ENCODE results near the gene CDK16.
A peak's percentile ranks its signal among the peaks of the same experiment; 100 is the strongest.

CDK16 gene

GRCh38 chrX:47218280-47218919 is at the start of gene CDK16:
CDK16 (plus strand) TSS chrX:47218681; CDS start chrX:47223558, 4,877 bp downstream.
- peak; percentile 82 for DNase-seq

DNA sequence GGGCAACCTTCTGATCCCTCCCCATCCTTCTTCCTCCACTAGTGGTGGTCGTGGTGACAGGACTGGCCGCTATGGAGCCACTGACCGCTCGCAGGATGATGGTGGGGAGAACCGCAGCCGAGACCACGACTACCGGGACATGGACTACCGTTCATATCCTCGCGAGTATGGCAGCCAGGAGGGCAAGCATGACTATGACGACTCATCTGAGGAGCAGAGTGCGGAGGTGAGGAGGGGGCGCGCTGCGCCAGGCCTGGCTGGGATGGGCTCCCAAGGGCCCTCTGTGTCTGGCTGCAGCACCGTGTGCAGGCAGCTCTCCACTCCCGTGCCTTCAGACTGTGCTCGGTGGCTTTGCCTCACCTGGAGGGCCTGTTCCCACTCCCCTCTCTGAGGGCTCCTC is 49.2 kb upstream of the CDK16 start:
- no peak for DNase-seq

DNA sequence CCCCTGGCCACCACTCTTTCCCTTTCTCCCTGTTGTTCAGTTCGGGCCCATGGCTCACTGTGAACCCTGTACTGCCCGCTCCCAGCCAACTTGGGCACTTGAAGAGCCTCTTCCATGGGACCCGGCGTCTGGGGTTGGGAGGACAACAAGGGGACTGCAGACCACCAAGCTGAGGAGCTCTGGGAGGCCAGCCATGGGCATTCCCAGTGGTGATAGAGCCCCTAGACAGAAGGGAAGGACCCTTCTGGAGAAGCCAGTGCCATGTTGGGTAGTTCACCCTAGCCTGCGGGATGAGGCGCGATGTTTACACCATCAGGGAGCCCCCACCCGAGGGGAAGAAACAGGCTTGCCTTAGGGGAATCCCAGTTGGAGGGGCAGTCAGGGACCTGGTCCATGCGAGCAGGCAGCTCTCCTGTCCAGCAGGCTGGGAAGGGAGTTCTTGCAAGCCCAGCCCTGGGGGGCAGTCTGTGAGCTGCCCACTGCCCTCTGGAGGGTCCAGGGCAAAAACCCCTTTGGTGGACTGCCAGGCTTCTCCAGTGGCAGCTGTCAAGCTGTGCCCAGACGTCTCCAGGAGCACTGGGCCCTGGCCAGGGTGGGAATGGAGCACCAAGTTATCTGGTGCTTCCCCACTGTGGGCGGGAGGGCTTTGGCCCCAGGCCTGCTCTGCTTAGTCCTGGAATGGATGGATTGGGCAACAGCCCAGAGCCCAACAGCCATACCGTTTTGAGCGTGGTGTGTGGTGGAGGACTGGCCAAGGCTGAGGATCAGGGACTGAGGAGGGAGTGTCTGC is 48.6 kb upstream of the CDK16 start:
- DNase-seq = no peak

DNA sequence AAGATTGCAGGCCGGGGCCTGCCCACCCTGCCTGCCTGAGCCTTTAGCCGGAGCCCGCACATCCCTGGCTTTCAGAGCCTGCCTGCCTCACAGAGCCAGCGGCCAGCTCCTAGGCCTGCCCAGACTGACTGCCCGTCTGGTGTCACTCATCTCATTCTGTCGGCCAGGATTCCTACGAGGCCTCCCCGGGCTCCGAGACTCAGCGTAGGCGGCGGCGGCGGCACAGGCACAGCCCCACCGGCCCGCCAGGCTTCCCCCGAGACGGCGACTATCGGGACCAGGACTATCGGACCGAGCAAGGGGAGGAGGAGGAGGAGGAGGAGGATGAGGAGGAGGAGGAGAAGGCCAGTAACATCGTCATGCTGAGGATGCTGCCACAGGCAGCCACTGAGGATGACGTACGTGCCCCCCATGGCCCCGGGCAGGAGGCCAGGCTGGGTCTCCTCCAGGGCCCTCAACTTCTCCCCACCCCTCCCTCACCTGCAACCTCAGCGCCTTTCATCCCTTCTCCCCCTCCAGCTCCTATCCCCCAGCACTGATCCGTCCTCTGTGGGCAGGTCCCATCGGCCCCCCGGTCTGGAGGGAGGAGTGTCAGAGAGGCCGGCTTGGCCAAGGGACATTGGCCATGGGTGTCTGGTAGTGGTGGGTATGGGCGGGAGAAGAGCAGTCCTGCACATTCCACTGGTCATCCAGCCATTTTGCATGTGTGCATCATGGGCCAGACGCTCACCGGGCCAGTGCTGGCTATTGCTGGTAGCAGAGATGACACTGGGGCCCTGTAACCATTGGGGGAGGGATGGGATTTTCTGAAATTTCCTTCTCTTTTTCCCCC is 47.4 kb upstream of the CDK16 start:
- DNase-seq = no peak

GRCh38 chrX:47171996-47172395 is 46.5 kb upstream of the CDK16 start:
- no peak for DNase-seq

DNA sequence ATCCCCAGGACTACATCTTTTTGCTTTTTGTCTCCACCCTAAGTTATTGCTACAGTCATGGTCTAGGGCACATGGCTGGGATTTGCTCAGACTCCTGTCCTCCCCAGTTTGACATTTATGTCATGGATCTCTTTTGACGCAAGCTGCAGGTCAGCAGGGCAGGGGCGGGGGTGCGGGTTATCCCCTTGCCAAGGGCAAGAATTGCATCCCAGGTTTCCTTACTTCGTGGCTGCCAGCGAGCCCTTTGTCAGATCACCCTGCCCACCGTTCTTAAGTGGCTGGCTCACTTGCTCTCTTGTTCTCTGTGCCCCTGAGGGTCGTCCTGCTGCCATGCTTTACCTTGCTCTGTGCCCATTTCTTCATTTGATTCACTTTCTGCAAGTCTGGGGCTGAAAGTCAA is 45.9 kb upstream of the CDK16 start:
- no peak for DNase-seq

DNA sequence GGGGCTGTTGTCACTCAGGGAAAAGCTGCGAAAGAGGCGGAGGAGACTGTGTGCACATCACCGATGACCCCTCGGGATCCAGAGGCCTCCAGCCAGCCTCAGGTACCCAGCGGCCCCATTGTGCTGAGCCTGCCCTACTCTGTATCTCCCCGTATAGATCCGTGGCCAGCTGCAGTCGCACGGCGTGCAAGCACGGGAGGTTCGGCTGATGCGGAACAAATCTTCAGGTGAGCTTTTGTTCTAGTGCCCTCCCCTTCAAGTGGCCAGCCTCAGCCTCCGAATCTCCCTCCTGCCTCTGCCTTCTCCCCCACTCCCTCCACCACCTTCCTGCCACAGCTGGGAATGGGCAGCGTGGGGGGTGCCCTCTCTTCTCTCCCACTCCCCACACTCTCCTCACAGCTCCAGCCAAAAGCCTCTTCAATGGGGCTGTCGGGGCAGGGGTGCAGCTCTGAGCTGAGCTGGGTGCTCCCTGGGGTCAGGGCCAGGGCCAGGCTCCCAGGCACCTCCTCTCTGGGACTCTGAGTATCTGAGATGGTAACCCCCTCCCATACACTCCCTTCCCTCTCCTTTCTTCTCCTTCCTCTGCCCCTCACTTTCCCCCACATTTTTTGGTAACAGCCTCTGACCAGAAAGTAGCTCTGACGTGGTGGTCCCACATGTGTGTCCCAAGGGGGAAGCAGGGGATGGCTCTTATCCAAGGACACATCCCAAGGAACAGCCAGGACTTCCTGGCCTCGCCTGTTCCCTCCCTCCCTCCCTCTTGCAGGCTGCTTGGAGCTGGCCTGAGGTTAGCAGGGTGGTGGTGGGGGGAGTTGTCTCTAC is 45.3 kb upstream of the CDK16 start:
- DNase-seq = no peak

DNA sequence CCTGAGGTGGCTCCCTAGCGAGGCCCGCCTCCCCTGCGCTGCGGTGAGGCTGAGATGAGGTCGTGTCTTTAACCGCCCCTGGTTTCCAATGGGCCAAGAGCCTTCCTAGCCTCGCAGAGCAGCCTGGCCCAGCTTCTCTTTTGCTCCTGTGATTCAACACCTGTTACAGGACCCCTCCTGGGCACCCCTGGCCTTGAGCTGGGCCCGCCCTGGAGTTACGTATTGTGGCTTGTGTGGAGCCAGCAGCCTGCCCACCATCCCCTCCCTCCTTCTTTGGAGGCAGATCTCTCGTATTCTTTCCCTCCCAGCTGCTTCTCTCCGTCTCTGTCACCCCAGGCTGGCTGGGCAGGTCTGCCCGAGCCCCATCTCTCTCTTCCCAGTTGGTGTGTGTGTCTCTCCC is 44.1 kb upstream of the CDK16 start:
- no peak for DNase-seq

DNA sequence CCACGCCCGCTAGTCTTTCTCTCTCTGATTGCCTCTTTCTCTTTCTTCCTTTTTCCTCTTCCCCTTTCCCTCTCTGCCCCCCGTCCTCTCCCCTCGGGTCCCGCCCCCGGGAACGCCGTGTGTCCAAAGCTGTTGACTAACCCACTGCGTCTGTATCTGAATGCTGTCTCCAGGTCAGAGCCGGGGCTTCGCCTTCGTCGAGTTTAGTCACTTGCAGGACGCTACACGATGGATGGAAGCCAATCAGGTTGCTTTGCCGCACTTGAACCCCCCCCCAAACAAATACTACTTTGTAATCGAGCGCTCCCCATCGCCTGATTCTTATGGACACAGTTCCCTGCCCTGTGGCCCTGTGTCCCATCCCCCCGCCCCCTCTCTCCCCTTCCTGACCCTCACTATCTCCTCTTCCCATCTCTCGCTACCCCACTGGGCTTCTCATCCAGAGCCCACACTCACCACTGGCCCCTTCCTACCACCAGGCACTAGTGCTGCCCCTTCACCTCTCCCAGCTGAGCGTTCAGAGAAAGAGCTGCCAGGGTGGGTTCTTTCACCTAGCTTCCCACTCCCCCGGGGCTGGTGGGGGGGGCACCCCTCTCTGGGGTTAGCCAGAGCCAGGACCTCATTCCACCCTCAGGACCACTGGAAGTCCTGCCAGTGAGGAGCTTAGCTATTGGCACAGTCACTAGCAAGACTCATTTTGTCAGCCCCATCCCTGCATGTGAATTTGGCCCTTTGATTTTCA is 43.5 kb upstream of the CDK16 start:
- no peak for DNase-seq

DNA sequence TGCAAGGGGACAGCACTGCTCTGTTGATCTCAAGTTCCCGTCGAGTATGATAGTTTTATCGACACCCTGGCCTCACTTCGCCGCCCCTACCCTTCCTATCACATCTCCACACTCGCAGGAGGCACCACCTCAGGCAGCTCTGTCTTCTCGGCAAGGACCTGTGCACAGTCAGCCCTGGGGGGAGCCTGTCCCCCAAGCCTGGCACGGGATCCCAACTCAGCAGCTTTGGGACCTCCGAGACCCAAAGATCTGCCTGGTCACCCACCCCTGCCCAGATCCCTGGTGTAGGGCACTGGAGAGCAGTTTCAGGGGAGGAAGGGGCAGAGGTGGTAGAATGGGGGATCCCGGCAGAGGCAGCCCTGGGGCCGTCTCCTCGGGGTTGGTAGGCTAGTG is 42.9 kb upstream of the CDK16 start:
- DNase-seq = no peak

GRCh38 chrX:47176101-47176740 is 42.3 kb upstream of the CDK16 start:
- DNase-seq = no peak

GRCh38 chrX:47177079-47177478 is 41.4 kb upstream of the CDK16 start:
- no peak for DNase-seq

GRCh38 chrX:47178337-47178736 is 40.1 kb upstream of the CDK16 start:
- DNase-seq = no peak

GRCh38 chrX:47179221-47179927 is 39.1 kb upstream of the CDK16 start:
- DNase-seq = no peak

DNA sequence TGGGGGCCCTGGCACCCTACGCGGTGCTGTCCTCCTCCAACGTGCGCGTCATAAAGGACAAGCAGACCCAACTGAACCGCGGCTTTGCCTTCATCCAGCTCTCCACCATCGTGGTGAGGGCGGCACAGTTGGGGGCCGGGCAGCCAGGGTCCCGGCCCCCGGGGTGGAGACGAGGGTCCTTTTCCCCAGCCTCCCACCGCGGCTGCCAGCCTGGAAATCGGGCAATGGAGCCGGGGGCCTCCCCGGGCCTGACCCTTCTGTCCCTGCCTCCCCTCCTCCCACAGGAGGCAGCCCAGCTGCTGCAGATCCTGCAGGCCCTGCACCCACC is 38.6 kb upstream of the CDK16 start:
- DNase-seq = no peak

GRCh38 chrX:47180346-47180745 is 38.1 kb upstream of the CDK16 start:
- no peak for DNase-seq

DNA sequence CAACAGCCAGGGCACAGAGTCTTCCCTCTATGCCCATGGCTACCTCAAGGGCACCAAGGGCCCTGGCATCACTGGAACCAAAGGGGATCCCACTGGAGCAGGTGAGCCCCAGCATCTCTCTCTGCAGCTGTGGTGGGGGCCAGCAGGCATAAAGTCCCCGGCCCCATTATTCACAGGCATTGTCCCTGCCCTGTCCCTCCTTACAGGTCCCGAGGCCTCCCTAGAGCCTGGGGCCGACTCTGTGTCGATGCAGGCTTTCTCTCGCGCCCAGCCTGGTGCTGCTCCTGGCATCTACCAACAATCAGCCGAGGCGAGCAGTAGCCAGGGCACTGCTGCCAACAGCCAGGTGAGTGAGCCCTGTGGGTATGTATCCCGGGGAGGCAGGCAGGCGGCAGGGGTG is 37.2 kb upstream of the CDK16 start:
- no peak for DNase-seq

DNA sequence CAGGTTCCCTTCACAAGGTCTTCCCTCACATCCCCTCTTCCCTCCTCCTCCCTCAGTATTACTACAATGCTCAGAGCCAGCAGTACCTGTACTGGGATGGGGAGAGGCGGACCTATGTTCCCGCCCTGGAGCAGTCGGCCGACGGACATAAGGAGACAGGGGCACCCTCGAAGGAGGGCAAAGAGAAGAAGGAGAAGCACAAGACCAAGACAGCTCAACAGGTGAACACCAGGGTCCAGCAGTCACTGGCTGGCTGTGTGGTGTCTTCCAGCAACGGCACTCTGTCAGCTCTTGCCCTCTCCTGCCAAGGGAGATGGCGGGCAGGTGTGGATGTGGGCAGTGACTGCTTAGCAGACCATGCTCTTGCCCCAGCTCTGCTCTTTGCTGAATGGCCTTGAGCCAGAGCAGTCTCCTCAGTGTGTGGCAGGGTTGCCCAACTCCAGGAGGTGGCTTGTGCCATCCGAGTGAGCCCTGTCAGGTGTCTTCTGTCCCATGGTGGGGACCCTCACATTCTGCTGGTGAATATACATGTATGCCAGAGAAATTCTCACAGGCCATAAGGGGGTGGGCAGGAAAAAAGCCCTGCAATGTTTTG is 36.3 kb upstream of the CDK16 start:
- DNase-seq = no peak

- no peak for DNase-seq
Observed at GRCh38 chrX:47184486-47184885, 34.0 kb upstream of the CDK16 start.

GRCh38 chrX:47185241-47185640 is 33.2 kb upstream of the CDK16 start:
- no peak for DNase-seq
